Astrocyte of the spinal cord (primary cell): ENCODE results near the gene NRN1.

Source experiments
- DNase-seq: peaks from one replicate; pipeline ENCODE4 v3.0.0; 2011; ENCODE audit warnings: low read depth, low spot score
- H3K4me3 ChIP-seq: 2 replicates; pipeline ENCODE4 v1.5.1; 2011; ENCODE audit warnings: low read depth, mild to moderate bottlenecking, low read length, moderate library complexity
- in situ Hi-C: cut with HindIII; loops from 2 replicates; pipeline ENCODE4 v1.10.0; 2017; ENCODE audit warnings: low sequenced_read_pairs
- TF ChIP-seq, protein P1 (sequence below): IDR thresholded peaks from 2 replicates; pipeline ENCODE4 v1.5.1; 2012; ENCODE audit warnings: low read depth, mild to moderate bottlenecking, low read length, inconsistent platforms

The NRN1 gene

DNA sequence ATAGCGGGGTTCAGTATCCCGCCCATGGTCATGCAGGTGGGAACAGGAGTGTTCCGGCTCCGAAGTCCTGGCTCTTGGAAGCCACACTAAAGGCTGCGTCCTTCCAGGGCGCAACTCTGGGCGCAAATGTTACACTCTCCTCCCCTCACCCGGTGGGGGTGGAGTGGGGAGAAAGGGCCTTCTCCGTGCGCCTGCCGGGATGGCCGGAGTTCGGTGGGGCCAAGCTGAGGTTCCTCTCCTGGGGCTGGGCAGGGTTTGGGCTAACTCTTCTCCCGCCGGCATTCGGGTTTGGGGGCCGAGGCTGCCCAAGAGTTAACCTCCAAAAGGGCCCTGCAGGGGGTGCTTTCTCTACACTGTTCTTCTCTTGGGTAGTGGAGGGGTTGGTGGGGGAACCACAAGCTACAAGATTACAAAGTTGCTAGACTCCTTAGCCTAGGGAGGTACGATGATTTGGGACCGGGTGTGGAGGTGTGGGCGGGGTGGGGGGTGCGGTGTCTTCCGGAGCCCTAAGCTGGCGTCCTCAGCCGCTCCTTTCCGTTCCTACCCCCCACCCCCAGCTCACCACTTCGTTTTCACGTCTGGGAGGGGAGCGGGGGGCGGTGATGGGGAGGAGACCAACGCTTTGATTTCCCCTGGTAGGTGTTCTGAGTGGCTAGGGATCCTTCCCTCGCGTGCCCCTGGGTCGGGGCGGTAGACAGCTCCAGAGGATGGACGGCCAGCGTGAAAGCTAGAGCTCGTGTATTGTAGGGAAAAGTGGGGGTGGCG, 12.3 kb downstream of the NRN1 start:
- DNase-seq: no peak
- no peak overlapping the region for H3K4me3 ChIP-seq
- in situ Hi-C loops: no loop called here
- TF ChIP-seq, protein P1, sequence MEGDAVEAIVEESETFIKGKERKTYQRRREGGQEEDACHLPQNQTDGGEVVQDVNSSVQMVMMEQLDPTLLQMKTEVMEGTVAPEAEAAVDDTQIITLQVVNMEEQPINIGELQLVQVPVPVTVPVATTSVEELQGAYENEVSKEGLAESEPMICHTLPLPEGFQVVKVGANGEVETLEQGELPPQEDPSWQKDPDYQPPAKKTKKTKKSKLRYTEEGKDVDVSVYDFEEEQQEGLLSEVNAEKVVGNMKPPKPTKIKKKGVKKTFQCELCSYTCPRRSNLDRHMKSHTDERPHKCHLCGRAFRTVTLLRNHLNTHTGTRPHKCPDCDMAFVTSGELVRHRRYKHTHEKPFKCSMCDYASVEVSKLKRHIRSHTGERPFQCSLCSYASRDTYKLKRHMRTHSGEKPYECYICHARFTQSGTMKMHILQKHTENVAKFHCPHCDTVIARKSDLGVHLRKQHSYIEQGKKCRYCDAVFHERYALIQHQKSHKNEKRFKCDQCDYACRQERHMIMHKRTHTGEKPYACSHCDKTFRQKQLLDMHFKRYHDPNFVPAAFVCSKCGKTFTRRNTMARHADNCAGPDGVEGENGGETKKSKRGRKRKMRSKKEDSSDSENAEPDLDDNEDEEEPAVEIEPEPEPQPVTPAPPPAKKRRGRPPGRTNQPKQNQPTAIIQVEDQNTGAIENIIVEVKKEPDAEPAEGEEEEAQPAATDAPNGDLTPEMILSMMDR: peak; percentile 1

DNA sequence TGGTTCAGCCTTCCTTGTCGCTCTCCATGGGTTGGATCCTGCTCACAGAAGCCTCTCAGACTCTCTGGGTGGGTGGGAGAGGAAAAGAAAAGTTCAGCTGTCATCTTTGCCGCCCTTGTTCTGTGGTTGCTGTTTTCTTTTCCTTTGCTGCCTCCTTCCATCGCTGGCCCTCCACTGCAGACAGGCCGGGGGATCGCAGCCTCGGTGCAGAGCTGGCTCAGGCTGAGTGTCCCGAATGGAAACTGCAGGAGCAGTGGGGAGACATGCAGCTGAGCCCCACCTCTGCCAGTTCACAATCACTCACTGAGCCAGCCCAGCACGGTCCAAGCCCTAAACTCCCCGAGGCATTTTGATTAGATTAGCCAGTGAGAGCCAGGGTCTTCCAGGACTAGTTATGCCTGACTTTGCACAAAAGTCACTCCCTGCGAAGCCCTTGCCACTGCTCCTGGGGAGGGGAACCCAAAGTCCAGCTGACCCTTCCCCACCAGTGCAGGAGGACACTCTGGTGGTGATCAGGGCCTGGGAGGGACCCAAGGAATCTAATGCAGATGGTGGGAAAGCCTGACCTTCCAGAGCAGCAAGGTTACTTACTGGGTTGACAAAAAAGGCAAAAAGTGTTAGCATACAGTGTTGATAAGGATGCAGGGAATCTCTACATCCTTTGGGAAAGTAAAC, 14.0 kb downstream of the NRN1 start:
- in situ Hi-C loops: no loop called here
- no peak overlapping the region for H3K4me3 ChIP-seq
- TF ChIP-seq, protein P1: no peak
- DNase-seq: no peak

DNA sequence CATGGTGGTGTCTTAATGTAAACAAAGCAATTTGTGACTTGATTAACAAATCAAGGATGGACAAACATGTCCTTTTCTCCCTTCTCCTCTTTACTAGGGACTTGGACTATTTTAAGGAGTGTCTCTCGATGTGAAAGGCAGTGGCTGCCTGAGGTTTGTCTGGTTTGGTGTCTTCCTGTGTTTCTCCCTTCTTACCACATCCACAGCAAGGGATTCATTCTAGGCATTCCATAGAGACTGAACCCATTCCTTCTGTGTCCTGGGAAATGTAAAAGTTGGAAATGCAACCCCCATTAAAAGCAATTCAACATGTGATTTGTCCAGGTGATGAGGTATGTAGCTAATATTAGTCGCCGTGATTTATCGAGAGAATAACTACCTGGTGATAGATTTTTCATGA, 15.9 kb downstream of the NRN1 start:
- in situ Hi-C loops: no loop called here
- TF ChIP-seq, protein P1: no peak
- no peak overlapping the region for H3K4me3 ChIP-seq

DNA sequence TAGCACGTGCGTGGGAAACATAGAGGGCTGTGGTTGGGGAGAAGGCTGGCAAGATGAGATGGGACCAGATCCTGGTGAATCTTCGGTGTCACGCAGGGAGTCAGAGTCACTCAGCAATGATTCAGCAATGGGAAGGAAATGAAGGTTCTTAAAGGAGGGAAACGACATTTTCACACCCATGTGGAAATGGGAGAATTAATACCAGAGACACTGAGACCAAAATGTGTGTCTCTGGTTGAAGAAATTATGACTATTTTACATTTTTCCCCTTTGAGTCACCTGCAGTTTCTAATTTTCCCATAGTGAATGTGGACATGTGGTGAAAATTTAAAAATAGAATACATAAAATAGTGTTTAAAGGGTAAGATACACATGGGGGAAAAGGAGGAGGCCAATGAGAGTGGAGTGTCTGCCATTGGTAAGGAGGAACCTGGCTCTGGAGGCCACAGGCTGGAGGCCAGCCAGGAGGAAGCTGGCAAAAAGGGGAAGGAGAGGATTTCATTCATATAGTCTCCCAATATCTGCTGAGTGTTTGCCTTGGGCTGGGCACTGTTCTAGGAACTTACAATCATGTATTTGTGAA, 17.5 kb downstream of the NRN1 start:
- TF ChIP-seq, protein P1: no peak
- in situ Hi-C loops: no loop called here
- no peak for DNase-seq
- no peak overlapping the region for H3K4me3 ChIP-seq

More for the DNA sequence above, 15.9 kb downstream of the NRN1 start:
- DNase-seq: no peak

DNA sequence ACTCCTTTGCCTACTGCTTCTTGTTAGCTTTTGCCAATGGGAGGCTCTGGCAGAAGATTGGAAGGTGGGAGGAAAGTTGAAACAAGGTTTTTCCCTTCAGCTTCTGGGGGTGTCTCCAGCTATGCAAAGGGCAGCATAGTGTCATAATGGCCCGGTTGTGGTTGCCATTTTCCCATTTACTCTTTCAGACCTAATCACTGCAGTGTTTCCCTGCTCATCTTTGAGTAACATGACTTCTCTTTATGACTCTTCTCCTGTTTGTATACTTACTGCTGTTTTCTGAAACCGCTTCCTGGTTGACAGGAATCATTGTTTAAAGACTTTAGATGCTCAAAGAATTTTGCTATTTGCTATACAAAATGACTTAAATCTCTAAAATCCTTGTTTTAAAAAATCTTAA, 19.9 kb downstream of the NRN1 start:
- DNase-seq: no peak
- in situ Hi-C loops: no loop called here
- H3K4me3 ChIP-seq: no peak overlapping the region
- TF ChIP-seq, protein P1: no peak

DNA sequence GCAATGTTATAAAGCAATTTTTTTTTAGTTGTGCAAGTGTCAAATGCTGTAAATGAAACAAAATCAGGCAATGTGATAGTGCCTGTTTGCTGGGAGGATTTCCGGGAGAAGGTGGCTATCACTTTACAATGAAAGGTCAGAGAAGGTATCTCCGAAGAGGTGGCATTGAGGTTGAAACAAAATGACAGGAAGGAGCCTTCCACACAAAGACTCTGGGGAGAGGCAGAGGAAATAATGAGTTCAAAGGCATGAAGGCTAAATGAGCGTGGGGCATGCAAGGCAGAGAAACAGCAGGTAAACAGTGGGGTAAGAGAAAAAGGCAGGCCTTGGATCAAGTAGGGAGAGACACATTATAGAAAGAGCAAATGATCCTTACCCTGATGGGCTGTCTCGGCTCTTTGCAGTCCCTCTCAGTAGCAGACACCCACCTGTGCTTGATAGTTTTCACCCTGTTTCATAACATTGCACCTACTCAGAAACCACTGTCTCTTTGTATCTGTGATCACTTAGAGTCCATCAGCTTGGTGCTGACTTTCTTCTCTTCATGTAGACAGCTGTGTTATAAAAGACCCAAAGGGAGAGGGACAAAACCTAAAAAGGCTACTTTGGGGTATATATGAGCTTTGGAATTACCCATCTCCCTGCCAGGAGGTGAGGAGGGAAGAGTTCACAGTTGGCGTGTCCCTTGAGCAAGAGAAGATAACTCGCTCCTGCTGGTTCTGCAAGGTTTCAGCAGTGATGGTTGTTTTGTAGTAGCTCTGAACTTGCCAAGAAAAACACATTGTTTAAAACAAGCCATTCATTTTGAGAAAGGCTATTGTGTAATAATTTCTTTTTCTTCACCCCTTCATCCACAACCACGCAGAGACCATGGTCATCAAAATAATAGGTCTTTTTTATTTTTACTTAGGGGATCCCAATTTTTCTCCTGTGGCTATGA, 22.3 kb downstream of the NRN1 start:
- H3K4me3 ChIP-seq: no peak overlapping the region
- in situ Hi-C loops: no loop called here
- TF ChIP-seq, protein P1: no peak
- no peak for DNase-seq
